Osteocyte (in vitro differentiated cells): ENCODE measurements around the gene CLASP1. TPM values are rescaled to one million over a fixed set of nuclear protein-coding genes. Genes with fewer than 3 reads are reported as not detected.
A peak's percentile ranks its signal among the peaks of the same experiment; 100 is the strongest.

Experiments
- DNase-seq: peaks from one replicate; pipeline ENCODE4 v3.0.0; 2021; ENCODE audit warnings: mixed read lengths; ENCODE audit not compliant: unreplicated experiment; ENCODE audit errors: extremely low spot score
- H3K27ac Mint-ChIP-seq: one replicate; pipeline ENCODE4 v1.8.0; 2021; ENCODE audit warnings: mild to moderate bottlenecking, mixed read lengths; ENCODE audit not compliant: unreplicated experiment
- H3K27me3 Mint-ChIP-seq: one replicate; pipeline ENCODE4 v1.8.0; 2021; ENCODE audit warnings: mixed read lengths; ENCODE audit not compliant: unreplicated experiment
- H3K36me3 Mint-ChIP-seq: one replicate; pipeline ENCODE4 v1.8.0; 2021; ENCODE audit warnings: mixed read lengths; ENCODE audit not compliant: unreplicated experiment
- H3K4me1 Mint-ChIP-seq: one replicate; pipeline ENCODE4 v1.8.0; 2021; ENCODE audit warnings: mixed read lengths; ENCODE audit not compliant: unreplicated experiment
- H3K4me3 Mint-ChIP-seq: one replicate; pipeline ENCODE4 v1.8.0; 2021; ENCODE audit warnings: mild to moderate bottlenecking, moderate library complexity, mixed read lengths; ENCODE audit not compliant: unreplicated experiment
- H3K9me3 Mint-ChIP-seq: one replicate; pipeline ENCODE4 v1.8.0; 2021; ENCODE audit warnings: mixed read lengths; ENCODE audit not compliant: unreplicated experiment
- total RNA-seq: library from RNA; stranded (reverse); gene quantifications from 2 replicates; pipeline ENCODE4 v1.2.1, GENCODE V29; 2021
- TF ChIP-seq, protein P1 (sequence below): fragments of 200-600 bp; sonication (generic); IDR thresholded peaks from 2 replicates; pipeline ENCODE4 v1.5.0; 2021; ENCODE audit warnings: antibody characterized with exemption, mild to moderate bottlenecking, moderate library complexity

Gene CLASP1
- total RNA-seq, 1 donor from 2014 or later, result 59.9 TPM

DNA sequence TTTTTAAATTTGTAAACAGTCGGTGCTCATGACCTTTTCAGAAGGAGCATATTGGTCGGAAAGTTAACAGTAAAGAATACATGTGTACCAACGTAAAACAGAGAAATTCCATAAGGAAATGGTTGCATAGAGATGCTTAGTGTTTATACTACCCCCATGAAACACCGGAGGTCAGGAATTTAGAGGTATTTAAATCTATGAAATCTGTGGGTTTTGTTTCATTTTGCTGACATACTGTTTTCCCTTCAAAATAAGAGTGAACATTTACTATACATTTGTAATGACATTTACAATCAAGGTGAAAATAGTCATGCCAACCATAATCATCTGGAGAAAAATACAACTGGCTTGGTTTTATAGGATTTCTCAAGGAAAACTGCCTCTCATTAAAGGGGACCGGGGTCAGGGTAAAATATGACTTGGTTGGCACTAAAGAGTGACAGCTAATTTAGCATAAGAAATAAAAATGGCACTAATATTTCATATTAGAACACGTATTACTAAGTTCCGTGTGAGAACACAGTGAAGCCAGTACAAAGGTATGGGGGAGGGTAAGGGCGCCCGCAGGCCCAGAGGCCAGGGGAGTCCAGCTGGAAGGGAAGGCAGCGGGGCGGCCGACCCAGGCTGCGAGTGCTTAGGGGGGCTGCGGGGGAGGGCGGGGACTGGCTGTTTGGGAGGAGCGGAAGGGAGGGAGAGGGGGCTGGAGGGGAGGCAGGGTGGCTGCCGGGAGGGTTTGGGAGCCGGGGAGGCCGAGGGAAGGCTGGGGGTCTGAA, 119.6 kb downstream of the CLASP1 start:
- peak overlapping the region; percentile 98 for H3K27ac Mint-ChIP-seq
- no peaks in the 10 kb centered on the region for H3K27me3 Mint-ChIP-seq
- DNase-seq, result no peak
- H3K9me3 Mint-ChIP-seq, result no peaks in the 10 kb centered on the region
- peaks cover 5% of the 10 kb centered on the region for H3K36me3 Mint-ChIP-seq
- peak overlapping the region; percentile 90 for H3K4me3 Mint-ChIP-seq
- H3K4me1 Mint-ChIP-seq, result peaks cover 37% of the 10 kb centered on the region
- TF ChIP-seq, protein P1, sequence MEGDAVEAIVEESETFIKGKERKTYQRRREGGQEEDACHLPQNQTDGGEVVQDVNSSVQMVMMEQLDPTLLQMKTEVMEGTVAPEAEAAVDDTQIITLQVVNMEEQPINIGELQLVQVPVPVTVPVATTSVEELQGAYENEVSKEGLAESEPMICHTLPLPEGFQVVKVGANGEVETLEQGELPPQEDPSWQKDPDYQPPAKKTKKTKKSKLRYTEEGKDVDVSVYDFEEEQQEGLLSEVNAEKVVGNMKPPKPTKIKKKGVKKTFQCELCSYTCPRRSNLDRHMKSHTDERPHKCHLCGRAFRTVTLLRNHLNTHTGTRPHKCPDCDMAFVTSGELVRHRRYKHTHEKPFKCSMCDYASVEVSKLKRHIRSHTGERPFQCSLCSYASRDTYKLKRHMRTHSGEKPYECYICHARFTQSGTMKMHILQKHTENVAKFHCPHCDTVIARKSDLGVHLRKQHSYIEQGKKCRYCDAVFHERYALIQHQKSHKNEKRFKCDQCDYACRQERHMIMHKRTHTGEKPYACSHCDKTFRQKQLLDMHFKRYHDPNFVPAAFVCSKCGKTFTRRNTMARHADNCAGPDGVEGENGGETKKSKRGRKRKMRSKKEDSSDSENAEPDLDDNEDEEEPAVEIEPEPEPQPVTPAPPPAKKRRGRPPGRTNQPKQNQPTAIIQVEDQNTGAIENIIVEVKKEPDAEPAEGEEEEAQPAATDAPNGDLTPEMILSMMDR, result no peak

DNA sequence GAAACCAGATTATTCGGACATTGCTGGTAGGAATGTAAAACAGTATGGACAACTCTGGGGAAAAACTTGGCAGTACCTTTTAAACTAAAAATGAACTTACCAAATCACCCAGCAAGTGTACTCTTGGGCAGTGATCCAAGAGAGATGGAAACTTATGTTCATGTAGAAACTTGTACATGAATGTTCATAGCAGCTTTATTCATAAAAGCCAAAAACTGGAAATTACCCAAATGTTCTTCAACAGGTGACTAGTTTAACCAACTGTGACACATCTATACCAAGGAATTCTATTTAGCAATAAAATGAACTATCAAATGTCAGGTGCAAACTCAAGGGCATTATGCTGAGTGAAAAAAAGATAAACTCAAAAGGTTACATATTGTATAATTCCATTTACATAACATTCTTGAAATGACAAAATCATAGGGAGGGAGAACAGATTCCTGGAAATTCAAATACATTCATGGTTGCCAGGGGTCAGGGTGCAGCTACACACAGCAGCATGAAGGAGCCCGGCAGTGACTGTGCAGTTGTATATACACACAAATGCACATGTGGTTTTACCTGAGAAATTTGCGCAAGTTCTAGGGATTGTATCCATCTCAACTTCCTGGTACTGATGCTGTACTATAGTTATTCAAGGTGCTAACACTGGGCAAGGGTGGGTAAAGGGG, 122.1 kb downstream of the CLASP1 start:
- TF ChIP-seq, protein P1, result no peak
- no peak for DNase-seq
- Mint-ChIP-seq H3K4me1 (peaks cover 29% of the 10 kb centered on the region), H3K36me3 (peaks cover 12% of the 10 kb centered on the region), H3K27ac (no peak overlapping the region), H3K9me3 (no peaks in the 10 kb centered on the region), H3K4me3 (no peak overlapping the region), H3K27me3 (no peaks in the 10 kb centered on the region)

DNA sequence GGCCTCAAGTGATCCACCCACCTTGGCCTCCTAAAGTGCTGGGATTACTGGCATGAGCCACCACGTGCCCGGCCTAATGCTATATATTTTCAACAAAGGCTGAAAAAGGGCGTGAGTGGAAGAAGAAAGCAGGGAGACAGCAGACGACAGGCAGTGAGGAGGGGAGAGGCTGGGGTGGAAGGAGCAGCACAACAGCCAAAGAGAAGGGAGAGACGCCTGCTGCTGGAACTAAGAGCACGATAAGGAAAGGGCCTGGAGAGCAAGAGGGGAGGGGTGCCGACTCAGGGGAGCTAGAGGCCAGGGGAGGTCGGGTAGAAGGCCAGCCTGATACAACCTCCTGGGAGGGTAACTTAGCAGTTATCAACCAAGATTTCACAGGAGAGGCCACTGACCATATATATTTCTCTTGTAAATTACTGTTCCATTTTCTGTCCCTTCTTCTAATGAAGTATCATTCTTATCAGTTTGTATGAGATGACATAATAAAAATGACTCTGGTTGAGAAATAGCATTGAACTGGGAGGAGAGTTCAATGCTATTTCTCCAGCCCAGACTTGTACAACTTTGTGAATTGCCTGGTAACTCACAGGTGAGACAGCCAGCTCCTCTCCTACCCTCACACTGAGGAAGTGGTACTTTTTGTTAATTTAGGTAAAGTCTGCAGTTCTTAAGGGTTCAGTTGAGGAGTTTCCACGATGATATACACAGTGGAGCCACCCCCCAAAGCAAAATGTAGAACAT, 124.4 kb downstream of the CLASP1 start:
- Mint-ChIP-seq H3K9me3 (no peaks in the 10 kb centered on the region), H3K4me1 (peaks cover 17% of the 10 kb centered on the region), H3K27ac (no peak overlapping the region), H3K27me3 (no peaks in the 10 kb centered on the region), H3K36me3 (peaks cover 14% of the 10 kb centered on the region), H3K4me3 (no peak overlapping the region)
- TF ChIP-seq, protein P1, result no peak
- no peak for DNase-seq

DNA sequence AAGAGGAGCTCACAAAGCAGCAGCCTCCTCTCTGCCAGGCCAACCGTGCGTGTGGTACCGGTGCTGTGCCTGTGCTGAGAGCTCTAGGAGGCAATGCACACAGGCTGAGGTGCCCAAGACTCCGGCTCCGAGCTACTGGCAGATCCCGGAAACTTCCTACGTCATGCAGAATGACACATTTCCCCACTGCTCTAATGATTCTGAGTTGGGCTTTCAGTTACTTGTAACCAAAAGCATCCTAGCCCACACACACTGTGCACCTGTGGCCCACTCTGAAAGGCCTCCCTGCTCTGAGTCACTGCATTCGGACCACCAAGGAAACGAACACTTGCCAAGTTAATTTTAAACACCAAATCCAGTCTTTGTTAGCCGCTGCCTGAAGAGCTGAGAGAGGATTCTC, 127.9 kb downstream of the CLASP1 start:
- H3K4me1 Mint-ChIP-seq, result peaks cover 3% of the 10 kb centered on the region
- no peaks in the 10 kb centered on the region for H3K9me3 Mint-ChIP-seq
- no peaks in the 10 kb centered on the region for H3K27me3 Mint-ChIP-seq
- peaks cover 20% of the 10 kb centered on the region for H3K36me3 Mint-ChIP-seq
- H3K27ac Mint-ChIP-seq, result no peak overlapping the region
- TF ChIP-seq, protein P1, result no peak
- H3K4me3 Mint-ChIP-seq, result no peak overlapping the region
- no peak for DNase-seq

DNA sequence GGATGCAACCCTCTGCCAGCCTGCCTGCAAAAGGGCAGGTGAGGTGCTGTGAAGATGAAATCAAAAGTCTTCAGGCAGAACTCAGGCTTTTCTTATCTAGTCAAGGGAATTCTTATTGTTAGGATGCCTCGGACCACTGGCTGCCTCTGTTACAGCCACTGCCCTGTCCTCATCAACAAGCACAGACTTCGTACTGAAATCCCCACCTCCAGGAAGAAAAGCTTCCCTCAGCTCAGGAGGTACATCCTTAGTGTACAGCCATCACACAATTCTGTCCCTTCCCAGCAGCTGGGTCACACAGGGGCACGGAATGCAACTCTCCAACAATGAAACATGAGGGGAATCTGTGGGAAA, 128.6 kb downstream of the CLASP1 start:
- H3K27ac Mint-ChIP-seq, result no peak overlapping the region
- peaks cover 18% of the 10 kb centered on the region for H3K36me3 Mint-ChIP-seq
- no peaks in the 10 kb centered on the region for H3K9me3 Mint-ChIP-seq
- peaks cover 3% of the 10 kb centered on the region for H3K4me1 Mint-ChIP-seq
- H3K27me3 Mint-ChIP-seq, result no peaks in the 10 kb centered on the region
- TF ChIP-seq, protein P1, result no peak
- H3K4me3 Mint-ChIP-seq, result no peak overlapping the region
- no peak for DNase-seq
